ENCODE data around the gene ATP6V0E1. TPM values are rescaled to one million over a fixed set of nuclear protein-coding genes. Genes with fewer than 3 reads are reported as not detected.

ATP6V0E1 gene
- total and polyA plus RNA-seq, 2 donors (not counting 3 experiments of a cell fraction or from before 2014, with no cell fraction given): 217 to 278 TPM

GRCh38 chr5:172956936-172957335 is 26.6 kb upstream of the ATP6V0E1 start:
- Histone ChIP-seq H3K27me3 (ENCODE audit: control insufficient read depth in 2 of 2, insufficient read depth in 2 of 2, low read length in 2 of 2) (no peaks in the 10 kb centered on the region), H3K36me3 (ENCODE audit: control insufficient read depth in 2 of 2, extremely low read depth in 1 of 2, insufficient read depth in 2 of 2, low read length in 2 of 2) (no peaks in the 10 kb centered on the region), H2AFZ (ENCODE audit: low read depth, low read length) (no peak overlapping the region), H3K9me1 (replicated peaks; ENCODE audit: control insufficient read depth, extremely low read depth, insufficient read depth, low read length) (no peaks in the 10 kb centered on the region), H3K9ac (replicated peaks; ENCODE audit: extremely low read depth, insufficient read depth, low read length) (no peak overlapping the region), H3K4me2 (ENCODE audit: insufficient read depth, low read length) (no peak overlapping the region), H4K20me1 (replicated peaks; ENCODE audit: control insufficient read depth, extremely low read depth, insufficient read depth, low read length) (no peaks in the 10 kb centered on the region), H3K27ac (ENCODE audit: insufficient read depth, low read depth, low read length) (no peak overlapping the region), H3K4me1 (ENCODE audit: control insufficient read depth, extremely low read depth, insufficient read depth, low read length) (peaks cover 22% of the 10 kb centered on the region), H3K79me2 (ENCODE audit: control insufficient read depth, insufficient read depth, low read length) (peaks cover 5% of the 10 kb centered on the region), H3K4me3 (replicated peaks in 1 of 3; ENCODE audit: insufficient read depth in 1 of 3, low read depth in 1 of 3, low read length in 3 of 3) (no peak overlapping the region), H3K9me3 (replicated peaks; ENCODE audit: control insufficient read depth, insufficient read depth, low read length) (no peaks in the 10 kb centered on the region)
- ChIA-PET POLR2A (no interaction called here), CTCF (interaction anchor here (1.1 kb wide), 1 partner anchor 242 kb away, joined by 3 read pairs; no protein-coding TSS in a partner anchor)
- no peak for TF ChIP-seq POLR2AphosphoS5 (IDR thresholded peaks at IDR 0.05; ENCODE audit: insufficient read depth, low read depth, low read length)
- TF ChIP-seq JUN (IDR thresholded peaks at IDR 0.05; ENCODE audit: borderline replicate concordance, insufficient read depth, insufficient read length, low read depth): no peak
- no peak for TF ChIP-seq EZH2 (IDR thresholded peaks at IDR 0.05; ENCODE audit: borderline replicate concordance, low read depth, low read length, severe bottlenecking)
- TF ChIP-seq MAX (IDR thresholded peaks at IDR 0.05; ENCODE audit: insufficient read depth, insufficient read length): no peak
- TF ChIP-seq GATA2 (IDR thresholded peaks at IDR 0.05; ENCODE audit: insufficient read depth, insufficient read length, low read depth, low read length): no peak
- no peak for TF ChIP-seq MYC (IDR thresholded peaks at IDR 0.05; ENCODE audit: low read depth, low read length)
- no peak for TF ChIP-seq FOS (IDR thresholded peaks at IDR 0.05; ENCODE audit: borderline replicate concordance, insufficient read depth, low read length)
- no peak for TF ChIP-seq POLR2A (IDR thresholded peaks at IDR 0.05; ENCODE audit: low read depth, low read length)
- TF ChIP-seq CTCF (IDR thresholded peaks at IDR 0.05; ENCODE audit: extremely low read depth in 1 of 2, insufficient read depth in 1 of 2, low read depth in 1 of 2, low read length in 2 of 2): no peak
- DNase-seq (ENCODE audit: low read depth, low spot score): no peak
- intact Hi-C loops (cut with micrococcal nuclease): loop anchor here (5.0 kb wide), 1 partner anchor 375 kb away; no protein-coding TSS in a partner anchor
- FAIRE-seq: no peak
- dilution Hi-C loops (cut with MboI; ENCODE audit: extremely low pct_ligation_motif_present, low sequenced_read_pairs): no loop called here
- no TSS peak for BruUV-seq (replicated peaks)

Data from endothelial cell of umbilical vein (primary cell).